ENCODE measurements around the gene SDHB.
"Not testable (repeated sequence)": the region's sequence is repeated elsewhere in the genome, so short reads cannot be mapped to it uniquely, and the experiment has no call there.

Gene SDHB

DNA sequence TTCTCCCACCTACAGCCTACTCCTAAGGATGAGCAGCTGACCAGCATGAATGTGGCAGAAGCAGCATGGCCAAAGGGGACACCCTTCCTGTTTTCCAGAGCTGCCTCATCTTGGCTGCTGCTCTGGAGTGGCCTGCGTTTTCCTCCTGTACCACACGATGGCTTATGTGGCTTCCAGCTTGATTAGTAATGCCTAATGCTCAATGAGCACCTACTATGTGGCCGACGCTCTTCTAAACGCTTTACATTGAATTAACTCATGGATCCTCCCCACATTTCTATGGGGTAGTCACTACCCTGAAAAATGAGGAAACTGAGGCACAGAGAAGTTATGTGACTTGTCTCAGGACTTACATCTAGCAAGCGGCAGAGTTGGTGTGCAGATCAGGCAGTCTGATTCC lies 18.0 kb upstream of the SDHB start:
- no peak for DNase-seq

DNA sequence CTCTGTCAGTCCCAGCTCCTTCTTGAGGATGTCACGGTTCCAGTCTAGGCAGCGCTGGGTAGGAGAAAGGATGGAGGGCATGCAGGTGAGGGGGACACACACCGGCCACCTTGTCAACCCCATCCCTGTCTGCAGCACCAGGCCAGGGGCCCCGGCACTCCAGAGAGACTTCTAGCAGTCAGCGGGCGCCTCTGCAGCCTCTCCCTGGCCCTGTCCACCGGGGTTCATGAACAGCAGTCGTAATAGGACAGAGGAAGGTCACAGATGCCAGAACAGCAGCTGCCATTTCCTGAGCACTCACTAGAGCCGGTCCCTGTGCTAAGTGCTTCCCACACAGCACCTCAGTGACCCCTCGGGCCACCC lies 16.3 kb upstream of the SDHB start:
- DNase-seq: no peak

DNA sequence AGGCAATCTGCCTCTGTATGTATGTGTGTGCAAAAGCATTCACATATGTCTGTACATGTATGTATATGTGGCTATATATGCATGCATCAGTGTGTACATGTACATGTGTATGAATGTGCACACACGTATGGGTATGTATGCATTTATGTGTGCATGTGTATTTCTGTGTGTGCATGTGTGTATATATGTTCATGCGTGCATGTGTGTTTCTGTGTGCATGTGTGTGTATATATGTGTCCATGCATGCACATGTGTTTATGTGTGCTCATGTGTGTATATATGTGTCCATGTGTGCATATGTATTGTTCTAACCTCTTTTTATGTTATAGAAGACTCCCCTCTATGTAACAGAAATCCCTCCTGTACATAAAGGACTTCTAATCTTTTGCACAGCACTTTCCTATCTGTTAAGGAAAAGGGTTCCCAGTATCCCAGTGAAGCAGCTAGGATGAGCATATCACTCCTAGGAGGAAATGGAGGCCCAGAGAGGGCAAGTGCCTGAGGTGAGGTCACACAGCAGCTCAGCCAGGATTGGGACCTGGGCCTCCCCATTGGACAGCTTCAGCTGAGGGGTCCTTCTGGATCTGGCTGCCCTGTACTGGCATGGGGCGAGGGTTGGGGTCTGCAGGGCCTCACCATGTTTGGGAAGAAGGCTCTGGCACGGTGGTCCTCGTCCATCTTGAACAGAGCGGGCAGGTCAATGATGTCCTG lies 15.8 kb upstream of the SDHB start:
- no peak for DNase-seq

DNA sequence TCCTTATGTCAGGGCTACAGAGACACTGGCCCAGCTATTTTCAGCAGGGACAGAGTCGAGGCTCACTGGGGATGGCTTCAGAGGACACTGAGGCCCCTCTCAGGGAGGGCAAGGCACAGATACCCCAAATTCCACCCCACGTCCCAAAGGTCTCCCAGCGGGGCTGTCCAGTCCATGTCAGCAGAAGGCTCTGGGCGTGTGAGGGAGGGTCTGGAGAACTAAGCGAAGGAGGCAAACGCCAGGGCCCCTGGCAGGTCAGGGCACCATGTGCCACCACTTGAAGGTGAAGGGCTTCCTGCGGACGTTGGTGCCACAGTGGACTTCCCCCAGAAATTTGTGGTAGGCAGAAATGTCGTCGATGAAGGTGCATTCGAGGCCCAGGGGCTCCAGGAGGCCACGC lies 15.0 kb upstream of the SDHB start:
- no peak for DNase-seq

DNA sequence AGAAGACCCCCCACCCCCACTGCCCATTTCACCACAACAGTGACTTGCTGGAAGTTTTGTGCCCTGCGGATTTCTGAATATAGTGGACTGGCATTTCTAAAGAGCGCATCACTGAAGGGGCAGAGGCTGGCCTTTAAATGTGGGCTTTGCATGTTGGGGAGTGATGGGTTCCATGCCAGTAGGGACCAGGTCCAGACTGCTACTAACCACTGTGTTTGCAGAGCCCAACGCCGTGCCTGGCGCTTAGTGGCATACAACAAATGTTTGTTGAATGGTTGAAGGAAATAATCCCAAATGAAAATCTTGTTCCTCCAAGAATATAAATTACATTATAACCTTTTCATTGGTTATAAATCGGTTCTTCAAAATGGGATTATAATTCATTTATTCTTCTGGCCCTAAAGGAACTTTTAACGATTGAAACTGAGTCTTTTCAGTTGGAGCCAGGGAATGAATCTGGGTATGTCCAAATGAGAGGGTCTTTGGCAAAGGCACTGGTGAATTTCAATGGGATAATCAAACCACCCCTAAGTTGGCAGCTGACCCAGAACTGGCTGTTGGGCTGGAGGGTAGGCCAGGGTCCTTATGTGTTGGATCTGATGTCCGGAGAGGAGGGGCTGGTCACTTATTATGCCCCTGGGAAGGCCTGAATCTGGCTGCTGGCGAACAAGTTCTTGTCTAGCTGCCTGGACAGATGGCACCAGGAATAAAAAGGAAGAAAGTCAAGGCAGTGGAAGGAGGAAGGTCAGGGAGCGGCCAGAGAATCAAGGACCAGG lies 13.8 kb upstream of the SDHB start:
- no peak for DNase-seq

DNA sequence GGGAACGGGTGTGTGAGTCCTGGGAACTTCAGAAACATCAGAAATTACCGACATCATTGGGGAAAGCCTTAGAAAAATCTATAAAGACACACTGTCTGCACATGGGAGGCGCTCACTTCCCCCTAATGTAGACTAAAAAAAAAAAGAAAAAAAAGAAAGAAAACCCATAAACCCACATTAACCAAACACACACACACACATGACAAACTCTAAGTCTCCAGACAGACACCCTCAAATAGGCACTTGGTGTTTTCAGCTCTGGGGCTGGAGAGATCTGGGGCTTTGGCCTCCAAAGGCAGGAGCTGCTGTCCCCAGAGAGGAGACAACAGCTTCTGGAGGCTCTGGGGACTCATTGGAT lies 13.2 kb upstream of the SDHB start:
- no peak for DNase-seq

DNA sequence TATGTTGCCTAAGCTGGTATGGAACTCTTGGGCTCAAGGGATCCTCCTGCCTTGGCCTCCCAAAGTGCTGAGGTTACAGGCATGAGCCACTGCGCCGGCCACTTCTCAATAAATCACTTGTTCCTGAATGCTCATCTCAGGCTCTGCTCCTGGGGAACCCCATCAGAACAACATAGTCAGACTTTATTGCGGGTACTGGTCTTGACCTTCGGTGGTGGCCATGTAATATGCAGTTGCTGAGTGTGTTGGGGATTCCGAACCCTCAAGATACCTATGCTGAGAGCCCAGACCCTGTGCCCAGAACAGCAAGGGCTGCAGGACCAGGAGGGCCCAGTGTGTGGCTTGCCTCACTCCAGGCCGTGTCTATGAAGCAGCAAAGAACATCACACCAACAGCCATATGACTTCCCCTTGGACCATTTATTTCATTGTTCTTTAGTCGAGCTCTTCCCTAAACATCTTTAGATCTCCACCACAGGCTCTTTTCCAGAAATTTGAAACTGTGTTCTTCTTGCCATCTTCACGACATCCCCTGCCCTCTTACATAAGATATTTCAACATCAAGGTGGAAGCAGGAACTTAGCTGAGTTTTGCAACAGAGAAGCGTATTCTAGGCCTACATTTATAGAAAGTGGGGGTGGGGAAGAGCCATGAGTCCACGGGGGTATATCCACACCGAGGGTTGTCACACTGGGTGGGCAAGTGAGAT lies 12.7 kb upstream of the SDHB start:
- no peak for DNase-seq

DNA sequence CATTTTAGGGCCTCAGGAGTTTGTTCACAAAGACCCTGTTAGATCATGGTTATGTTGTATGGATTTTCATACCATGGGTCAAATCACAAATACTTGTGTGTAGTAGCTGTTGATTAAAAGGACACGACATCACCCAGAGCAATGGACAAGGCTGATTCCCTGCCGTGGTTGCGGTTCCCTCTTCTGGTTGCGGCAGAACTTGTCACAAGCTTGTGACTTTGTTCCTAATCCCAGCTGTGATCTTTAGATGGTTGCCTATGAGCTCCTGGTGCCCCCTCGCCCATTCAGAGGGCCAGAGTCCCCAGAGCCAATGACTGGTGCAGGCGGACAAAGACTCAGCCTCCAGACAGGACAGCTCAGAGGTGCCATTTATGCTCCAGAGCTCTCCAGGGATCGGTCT lies 11.8 kb upstream of the SDHB start:
- DNase-seq: no peak

DNA sequence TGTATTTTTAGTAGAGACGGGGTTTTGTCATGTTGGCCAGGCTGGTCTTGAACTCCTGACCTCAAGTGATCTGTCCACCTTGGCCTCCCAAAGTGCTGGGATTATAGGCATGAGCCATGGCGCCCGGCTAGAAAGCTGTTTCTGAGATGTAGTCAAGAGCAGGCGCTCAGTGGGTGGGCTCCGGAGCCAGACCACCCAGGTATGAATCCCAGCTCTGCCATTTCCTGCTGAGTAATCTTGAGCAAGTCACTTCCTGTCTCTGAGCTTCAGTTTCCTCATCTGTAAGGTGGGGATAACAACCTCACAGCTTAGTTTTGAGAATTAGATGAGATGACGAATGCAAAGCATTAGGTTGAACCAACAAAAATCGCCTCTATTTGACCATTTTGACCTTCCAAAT lies 8.9 kb upstream of the SDHB start:
- not testable (repeated sequence) for DNase-seq

DNA sequence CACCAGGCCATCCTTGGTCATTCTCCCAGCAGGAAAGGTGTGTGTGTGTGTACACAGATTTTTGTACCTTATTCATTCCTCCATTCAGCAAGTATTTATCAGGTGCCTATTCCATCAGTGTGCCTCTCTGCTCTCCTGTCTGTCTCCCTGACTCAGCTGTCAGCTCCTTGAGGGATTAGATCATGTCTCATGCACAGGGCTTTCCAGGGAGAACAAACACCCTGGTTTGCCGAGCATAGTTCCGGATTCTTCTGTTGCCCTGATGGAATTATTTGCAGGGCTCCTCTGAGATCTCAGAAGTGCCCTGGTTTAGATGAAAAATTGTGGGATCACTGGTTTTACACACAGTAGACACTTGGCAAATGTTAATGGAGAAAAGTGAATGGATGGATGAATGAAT lies 8.1 kb upstream of the SDHB start:
- DNase-seq: no peak

DNA sequence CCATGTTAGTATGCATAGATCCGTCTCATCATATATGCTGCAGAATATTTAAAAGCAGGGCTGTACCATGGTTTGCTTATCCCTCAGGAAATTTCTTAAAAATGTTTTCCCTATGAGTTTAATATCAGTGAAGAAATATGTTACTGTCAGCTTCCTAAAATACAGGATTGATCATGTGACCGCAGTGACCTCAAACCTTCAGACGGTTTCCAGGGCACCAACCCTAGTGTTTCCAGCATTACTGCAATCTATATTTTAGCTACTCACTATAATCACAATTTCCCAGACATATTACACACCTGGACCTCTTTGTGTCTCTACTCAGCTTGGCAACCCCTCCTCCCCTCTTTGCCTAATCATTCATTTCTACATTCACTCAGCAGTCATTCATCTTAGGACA lies 7.7 kb upstream of the SDHB start:
- no peak for DNase-seq

DNA sequence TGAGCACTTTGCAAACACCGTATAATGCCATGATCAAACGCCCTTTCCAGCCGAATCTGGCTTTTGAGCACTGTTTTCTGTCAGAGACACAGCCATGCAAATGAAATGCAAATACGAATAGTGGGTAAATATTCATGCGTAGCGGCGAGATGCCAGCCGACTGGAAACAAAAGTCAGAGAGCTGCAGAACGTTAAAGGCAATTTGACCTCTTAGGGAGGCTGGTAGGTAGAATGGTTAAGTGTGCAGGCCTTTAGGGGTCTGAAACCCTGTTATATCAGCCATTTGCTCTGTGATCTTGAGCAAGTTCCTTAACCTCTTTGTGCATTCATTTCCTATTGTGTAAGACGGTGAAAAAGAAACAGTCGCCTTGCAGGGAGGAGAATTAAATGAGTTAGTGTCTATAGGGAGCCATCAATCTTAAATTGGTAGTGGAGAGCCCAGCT lies 6.5 kb upstream of the SDHB start:
- no peak for DNase-seq

DNA sequence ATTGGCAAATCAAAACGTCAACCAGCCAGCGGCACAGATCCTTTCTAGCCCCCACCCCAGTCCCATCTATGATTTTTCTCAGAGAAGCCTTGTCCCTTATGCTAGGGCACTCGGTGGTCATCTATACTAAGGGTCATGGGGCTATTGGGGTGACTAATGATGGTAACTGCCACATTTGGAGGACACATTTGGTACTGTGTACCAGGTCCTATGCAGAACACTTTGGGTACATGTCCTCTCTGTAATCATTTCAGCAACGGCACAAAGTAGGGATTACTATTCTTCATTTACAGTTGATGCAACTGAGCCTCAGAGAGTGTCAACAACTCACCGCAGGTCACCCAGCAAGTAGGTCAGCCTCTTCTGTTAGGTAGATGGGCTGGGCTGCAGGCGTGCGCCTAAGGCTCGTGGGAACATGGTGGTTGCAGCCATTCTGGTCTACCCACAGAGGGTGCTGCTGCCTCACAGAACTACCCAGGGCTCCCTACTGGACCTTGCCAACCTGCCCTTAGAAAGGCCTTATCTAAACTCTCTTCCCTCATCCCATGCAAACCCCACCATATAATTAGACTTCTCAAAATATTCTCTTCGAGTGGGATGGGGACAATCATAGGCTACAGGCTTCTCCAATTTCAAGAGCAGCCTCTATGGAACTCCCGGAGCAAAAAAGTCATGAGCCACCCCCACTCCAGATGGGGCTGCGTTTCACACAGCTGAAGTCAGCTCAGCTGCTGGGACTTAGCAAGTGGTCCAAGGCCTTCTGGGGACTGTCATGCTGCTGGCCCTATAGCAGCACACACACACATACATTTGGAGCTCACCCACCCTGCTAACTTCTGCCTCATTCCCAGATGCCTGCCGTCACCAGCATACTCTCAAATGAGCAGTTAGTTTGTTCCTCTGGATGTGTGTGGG lies 5.8 kb upstream of the SDHB start:
- DNase-seq: peak; percentile 36 to 65

DNA sequence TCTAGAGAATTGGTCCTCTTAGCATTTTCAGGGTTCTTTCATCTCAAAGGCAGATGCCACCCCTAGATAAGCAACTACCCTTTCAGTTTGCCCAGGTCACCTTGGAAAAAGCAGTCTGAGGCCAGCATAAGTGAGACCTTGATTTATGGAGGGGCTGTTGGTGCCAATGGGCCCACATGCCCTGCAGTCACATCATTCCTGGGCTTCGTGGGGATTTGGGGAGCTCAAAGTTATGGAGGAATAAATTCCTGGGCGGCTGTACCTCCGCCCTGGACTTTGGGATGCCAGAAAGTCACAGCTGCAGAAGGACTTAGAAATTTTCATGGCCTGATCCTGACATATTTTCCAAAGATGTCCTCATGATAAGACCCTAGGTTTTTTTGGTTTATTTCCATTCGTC lies 2.7 kb upstream of the SDHB start:
- DNase-seq: no peak

DNA sequence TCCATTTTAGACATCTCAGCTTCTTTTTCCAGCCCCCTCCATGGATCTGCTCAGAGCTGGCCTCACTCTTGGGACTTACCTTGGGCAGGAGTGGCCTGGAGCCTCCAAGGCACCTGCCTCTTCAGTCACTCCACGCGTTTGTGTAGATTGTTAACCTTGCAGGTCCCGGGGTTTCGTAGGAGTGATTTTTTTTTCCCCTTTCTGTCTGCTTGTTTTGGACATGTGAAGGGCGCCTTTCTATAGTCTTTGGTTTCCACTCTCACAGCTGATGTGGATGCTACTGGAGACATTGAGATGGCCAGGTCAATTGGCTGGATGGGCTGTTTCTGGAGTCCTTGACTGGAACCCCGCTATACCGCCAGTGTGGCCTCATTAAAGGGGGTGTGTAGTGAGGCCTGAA lies 2.0 kb upstream of the SDHB start:
- DNase-seq: no peak

DNA sequence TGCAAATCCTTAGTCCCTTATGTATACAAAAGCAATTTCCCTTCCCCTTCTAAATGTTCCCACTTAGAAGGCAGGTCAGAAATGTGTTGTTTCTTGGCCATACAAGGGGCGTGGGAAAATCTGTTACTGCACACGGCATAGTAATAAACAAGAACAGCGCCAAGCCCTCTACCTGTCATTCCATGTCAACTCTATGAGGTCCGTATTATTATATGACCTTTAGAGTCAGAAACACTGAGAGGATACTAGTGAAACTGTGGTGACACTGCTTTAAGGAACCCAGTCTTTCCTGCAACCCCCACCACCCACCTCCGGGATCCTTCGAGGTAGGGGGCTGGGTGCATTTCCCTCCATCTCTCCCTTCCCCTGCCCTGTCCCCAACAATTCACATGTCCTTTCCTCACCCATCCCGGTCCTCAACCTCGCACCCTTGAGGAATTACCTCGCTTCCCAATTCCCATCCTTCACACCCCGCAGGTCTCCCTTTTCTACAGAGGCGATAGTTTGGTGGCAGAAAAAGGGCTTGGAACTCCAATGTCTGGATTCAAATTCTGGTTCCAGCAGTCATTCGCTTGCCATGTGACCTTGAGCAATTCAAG lies 647 bp downstream of the SDHB start:
- no peak for DNase-seq

DNA sequence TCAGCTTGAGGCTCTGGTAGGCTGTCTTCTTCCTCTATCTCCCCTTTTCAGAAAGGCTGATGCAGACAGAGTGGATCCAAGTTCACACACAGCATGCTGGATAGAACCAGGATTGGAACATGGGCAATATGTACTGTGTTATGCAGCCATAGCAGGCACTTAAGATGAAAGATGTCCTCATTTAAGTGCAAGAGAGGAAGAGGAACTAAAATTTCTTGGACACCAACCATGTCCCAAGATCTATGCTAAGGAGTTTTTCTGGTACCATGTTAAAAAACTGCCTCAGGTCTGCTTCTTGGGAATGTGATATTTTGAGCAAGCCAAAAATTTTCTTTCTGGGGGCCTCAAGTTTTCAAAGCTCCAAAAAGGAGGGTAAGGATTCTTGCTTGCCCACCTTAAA lies 1.2 kb downstream of the SDHB start:
- no peak for DNase-seq

DNA sequence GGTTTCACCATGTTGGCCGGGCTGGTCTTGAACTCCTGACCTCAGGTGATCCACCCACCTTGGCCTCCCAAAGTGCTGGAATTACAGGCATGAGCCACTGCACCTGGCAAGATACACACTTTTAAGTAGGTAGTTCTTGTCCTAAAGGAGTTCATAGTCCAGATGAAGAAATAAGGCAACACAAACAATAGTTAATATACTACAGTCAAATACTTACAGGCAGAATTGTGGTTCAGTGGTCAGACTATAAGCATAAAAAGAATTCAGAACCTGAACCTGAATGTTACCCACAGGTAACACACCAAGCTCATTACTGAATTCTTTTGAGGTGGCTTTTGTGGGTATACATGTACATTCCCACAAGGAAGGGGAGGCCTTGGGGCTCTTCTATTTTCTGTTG lies 1.8 kb downstream of the SDHB start:
- DNase-seq: no peak

DNA sequence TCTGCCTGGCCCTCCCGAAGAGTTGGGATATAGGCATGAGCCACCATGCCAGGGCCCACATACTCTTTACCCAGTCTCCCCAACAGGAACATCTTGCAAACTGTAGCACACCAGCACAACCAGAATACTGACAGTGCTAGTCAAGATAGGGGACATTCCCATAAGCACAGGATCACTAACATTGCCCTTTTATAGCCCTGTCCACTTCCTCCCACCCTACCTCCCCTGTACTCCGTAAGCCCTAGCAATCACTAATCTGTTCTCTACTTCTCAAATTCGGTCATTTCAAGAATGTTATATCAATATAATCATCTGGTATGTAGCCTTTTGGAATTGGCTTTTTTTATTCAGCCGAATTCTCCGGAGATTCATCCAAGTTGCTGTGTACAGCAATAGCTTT lies 5.9 kb downstream of the SDHB start:
- no peak for DNase-seq

DNA sequence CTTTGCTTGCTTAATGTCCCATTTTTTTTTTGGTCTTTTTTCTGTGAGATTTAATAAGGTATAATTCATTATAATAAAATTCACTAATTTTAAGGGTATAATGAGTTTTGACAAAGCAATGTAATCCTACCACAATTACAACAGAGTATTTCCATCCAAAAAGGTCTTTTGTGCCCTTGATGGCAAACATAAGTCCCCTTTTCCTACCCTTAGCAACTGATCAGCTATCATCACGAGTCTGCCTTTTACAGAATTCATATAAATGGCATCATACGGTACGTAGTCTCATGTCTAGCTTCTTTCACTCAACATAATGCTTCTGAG lies 7.5 kb downstream of the SDHB start:
- no peak for DNase-seq

DNA sequence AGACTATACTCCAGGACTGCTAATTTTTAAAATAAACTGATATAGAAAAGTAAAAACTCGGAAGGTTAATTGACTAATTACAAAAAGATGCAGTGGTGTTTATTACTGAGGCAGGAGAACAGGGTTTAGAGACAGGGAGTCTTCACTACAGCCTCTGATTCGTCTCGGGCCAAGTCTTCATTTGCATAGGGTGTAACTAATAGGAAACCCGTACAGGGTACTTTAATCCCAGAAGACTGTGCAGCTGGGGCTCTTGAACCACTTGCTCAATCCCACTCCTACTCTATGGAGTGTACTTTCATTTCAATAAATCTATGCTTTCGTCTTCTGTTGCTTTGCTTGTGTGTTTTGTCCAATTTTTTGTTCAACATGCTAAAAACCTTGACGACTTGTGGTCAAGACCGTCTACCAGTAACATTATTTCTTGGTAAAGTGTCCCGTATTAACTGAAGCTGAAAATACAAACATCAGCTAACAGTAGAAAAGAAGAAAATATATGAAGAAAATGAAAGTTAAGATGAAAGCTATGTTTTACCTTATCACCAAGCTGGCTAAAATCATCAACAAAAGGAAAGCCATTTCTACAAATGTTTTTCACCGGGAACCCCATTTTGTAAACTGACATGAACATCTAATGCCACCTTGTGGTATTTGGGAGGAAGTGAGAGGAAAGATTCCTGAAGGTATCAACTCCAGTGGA lies 8.0 kb downstream of the SDHB start:
- peak in 1 of 2 donors; percentile 45 for DNase-seq

DNA sequence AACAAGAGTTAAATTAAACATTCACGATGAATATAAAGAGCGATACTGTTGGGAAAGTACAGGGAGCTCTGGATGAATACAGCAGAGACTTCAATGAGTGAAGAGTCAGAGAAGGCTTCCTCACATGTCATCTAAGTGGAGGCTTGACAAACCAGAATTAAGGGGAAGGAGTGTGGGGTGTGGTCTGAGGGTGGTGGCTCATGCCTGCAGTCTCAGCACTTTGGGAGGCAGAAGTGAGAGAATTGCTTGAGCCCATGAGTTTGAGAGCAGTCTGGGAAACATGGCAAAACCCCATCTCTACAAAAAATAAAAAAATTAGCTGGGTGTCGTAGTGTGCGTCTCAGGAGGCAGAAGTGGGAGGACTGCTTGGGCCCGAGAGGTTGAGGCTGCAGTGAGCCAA lies 8.7 kb downstream of the SDHB start:
- peak in 1 of 2 donors; percentile 27 for DNase-seq

Data from CD4-positive, alpha-beta T cell treated with Interleukin-1 beta for 1 hour (primary cell).